Astrocyte of the spinal cord (primary cell): ENCODE results near the gene SLIT1.

Experiments
- DNase-seq: peaks from one replicate; pipeline ENCODE4 v3.0.0; 2011; ENCODE audit warnings: low read depth, low spot score
- H3K4me3 ChIP-seq: 2 replicates; pipeline ENCODE4 v1.5.1; 2011; ENCODE audit warnings: low read depth, mild to moderate bottlenecking, low read length, moderate library complexity
- CTCF ChIP-seq: IDR thresholded peaks from 2 replicates; pipeline ENCODE4 v1.5.1; 2012; ENCODE audit warnings: low read depth, mild to moderate bottlenecking, low read length, inconsistent platforms
- in situ Hi-C: cut with HindIII; loops from 2 replicates; pipeline ENCODE4 v1.10.0; 2017; ENCODE audit warnings: low sequenced_read_pairs

SLIT1 gene

GRCh38 chr10:97183314-97183713 is 2.4 kb downstream of the SLIT1 start:
- in situ Hi-C loops = no loop called here
- DNase-seq = no peak
- H3K4me3 ChIP-seq = no peak overlapping the region
- TF ChIP-seq CTCF = no peak

GRCh38 chr10:97182288-97182990 is 3.3 kb downstream of the SLIT1 start:
- no peak for TF ChIP-seq CTCF
- in situ Hi-C loops = no loop called here
- H3K4me3 ChIP-seq = no peak overlapping the region
- no peak for DNase-seq

GRCh38 chr10:97180986-97181385 is 4.8 kb downstream of the SLIT1 start:
- no peak for TF ChIP-seq CTCF
- H3K4me3 ChIP-seq = no peak overlapping the region
- DNase-seq = no peak
- in situ Hi-C loops = no loop called here

GRCh38 chr10:97180363-97180755 is 5.4 kb downstream of the SLIT1 start:
- H3K4me3 ChIP-seq = no peak overlapping the region
- in situ Hi-C loops = no loop called here
- TF ChIP-seq CTCF = no peak
- no peak for DNase-seq

- H3K4me3 ChIP-seq = no peak overlapping the region
- in situ Hi-C loops = no loop called here
- no peak for DNase-seq
- TF ChIP-seq CTCF = peak; percentile 30
These were observed 5.9 kb downstream of the SLIT1 start for GRCh38 chr10:97179731-97180362.

GRCh38 chr10:97179311-97179710 is 6.4 kb downstream of the SLIT1 start:
- no peak for TF ChIP-seq CTCF
- in situ Hi-C loops = no loop called here
- no peak overlapping the region for H3K4me3 ChIP-seq
- no peak for DNase-seq
